Endothelial cell (in vitro differentiated cells): ENCODE results near the gene SPIRE2. TPM values are rescaled to one million over a fixed set of nuclear protein-coding genes. Genes with fewer than 3 reads are reported as not detected.
"Not testable (repeated sequence)": the region's sequence is repeated elsewhere in the genome, so short reads cannot be mapped to it uniquely, and the experiment has no call there.

Source experiments
- DNase-seq: peaks from one replicate; pipeline ENCODE4 v3.0.0; 2021; ENCODE audit warnings: low spot score
- H3K27ac Mint-ChIP-seq: one replicate; pipeline ENCODE4 v1.8.0; 2021; ENCODE audit warnings: mixed read lengths, inconsistent platforms; ENCODE audit not compliant: unreplicated experiment
- H3K27me3 Mint-ChIP-seq: one replicate; pipeline ENCODE4 v1.8.0; 2021; ENCODE audit warnings: mild to moderate bottlenecking, moderate library complexity, mixed read lengths, inconsistent platforms; ENCODE audit not compliant: unreplicated experiment
- H3K36me3 Mint-ChIP-seq: one replicate; pipeline ENCODE4 v1.8.0; 2021; ENCODE audit warnings: mild to moderate bottlenecking, low read depth, mixed read lengths, inconsistent platforms; ENCODE audit not compliant: unreplicated experiment
- H3K4me1 Mint-ChIP-seq: one replicate; pipeline ENCODE4 v1.8.0; 2021; ENCODE audit warnings: mild to moderate bottlenecking, mixed read lengths, inconsistent platforms; ENCODE audit not compliant: unreplicated experiment
- H3K4me3 Mint-ChIP-seq: one replicate; pipeline ENCODE4 v1.8.0; 2021; ENCODE audit warnings: mild to moderate bottlenecking, mixed read lengths, inconsistent platforms; ENCODE audit not compliant: unreplicated experiment
- H3K9me3 Mint-ChIP-seq: one replicate; pipeline ENCODE4 v1.8.0; 2021; ENCODE audit warnings: mixed read lengths, inconsistent platforms; ENCODE audit not compliant: unreplicated experiment
- CTCF ChIP-seq: fragments of 200-600 bp; sonication (generic); IDR thresholded peaks from one replicate; pipeline ENCODE4 v1.5.0; 2021; ENCODE audit warnings: antibody characterized with exemption; ENCODE audit not compliant: unreplicated experiment
- total RNA-seq: library from RNA; stranded (reverse); fragmentation: NEBNext Ultra II Directional; extraction: Animal tissue kit (Norgen Biotek cat#: 25700); gene quantifications from one replicate; pipeline ENCODE4 v1.2.1, GENCODE V29; 2021; ENCODE audit not compliant: unreplicated experiment

Gene SPIRE2
- total RNA-seq, 1 donor from 2014 or later, result 7.9 TPM

GRCh38 chr16:89873972-89874689 lies 45.9 kb downstream of the SPIRE2 start:
- Mint-ChIP-seq H3K4me3 (peak overlapping the region; percentile 79), H3K36me3 (peaks cover 17% of the 10 kb centered on the region), H3K27ac (peak overlapping the region; percentile 81), H3K27me3 (peaks cover 14% of the 10 kb centered on the region), H3K9me3 (no peaks in the 10 kb centered on the region), H3K4me1 (peaks cover 2% of the 10 kb centered on the region)
- TF ChIP-seq CTCF, result no peak
- peak; percentile 95 for DNase-seq

GRCh38 chr16:89879123-89879522 lies 50.8 kb downstream of the SPIRE2 start:
- peaks cover 37% of the 10 kb centered on the region for H3K36me3 Mint-ChIP-seq
- H3K27me3 Mint-ChIP-seq, result peaks cover 11% of the 10 kb centered on the region
- not testable (repeated sequence) for H3K27ac Mint-ChIP-seq, DNase-seq, H3K9me3 Mint-ChIP-seq, H3K4me3 Mint-ChIP-seq, H3K4me1 Mint-ChIP-seq

GRCh38 chr16:89880477-89881367 lies 52.4 kb downstream of the SPIRE2 start:
- Mint-ChIP-seq H3K4me1 (no peaks in the 10 kb centered on the region), H3K9me3 (no peaks in the 10 kb centered on the region), H3K27me3 (no peaks in the 10 kb centered on the region), H3K27ac (no peak overlapping the region), H3K4me3 (peak overlapping the region; percentile 56), H3K36me3 (peaks cover 41% of the 10 kb centered on the region)
- TF ChIP-seq CTCF, result no peak
- no peak for DNase-seq

GRCh38 chr16:89881368-89881730 lies 53.1 kb downstream of the SPIRE2 start:
- no peak for DNase-seq
- Mint-ChIP-seq H3K9me3 (no peaks in the 10 kb centered on the region), H3K4me1 (no peaks in the 10 kb centered on the region), H3K27ac (no peak overlapping the region), H3K36me3 (peaks cover 41% of the 10 kb centered on the region), H3K27me3 (no peaks in the 10 kb centered on the region), H3K4me3 (no peak overlapping the region)
- no peak for TF ChIP-seq CTCF

GRCh38 chr16:89883346-89884040 lies 55.2 kb downstream of the SPIRE2 start:
- H3K9me3 Mint-ChIP-seq, result no peaks in the 10 kb centered on the region
- H3K27ac Mint-ChIP-seq, result no peak overlapping the region
- H3K4me1 Mint-ChIP-seq, result no peaks in the 10 kb centered on the region
- no peak for DNase-seq
- H3K4me3 Mint-ChIP-seq, result peak overlapping the region; percentile 69
- peaks cover 46% of the 10 kb centered on the region for H3K36me3 Mint-ChIP-seq
- TF ChIP-seq CTCF, result no peak
- no peaks in the 10 kb centered on the region for H3K27me3 Mint-ChIP-seq
